ENCODE measurements around the gene GOT1.

GRCh38 chr10:99357691-99358090, 72.7 kb downstream of the GOT1 start:
- no peak for TF ChIP-seq CTCF (IDR thresholded peaks at IDR 0.05; ENCODE audit: control extremely low read depth in 1 of 3, insufficient read depth in 1 of 3, low read depth in 1 of 3, low read length in 3 of 3)
- no peak for TF ChIP-seq RXRA (IDR thresholded peaks at IDR 0.05; ENCODE audit: insufficient read depth, low read depth, low read length)
- no peak for TF ChIP-seq POLR2A (IDR thresholded peaks at IDR 0.05; ENCODE audit: control extremely low read depth in 1 of 2, low read depth in 2 of 2, low read length in 2 of 2)
- no peak for TF ChIP-seq EGR1 (IDR thresholded peaks at IDR 0.05; ENCODE audit: borderline replicate concordance, low read depth, low read length)
- TF ChIP-seq RAD21 (IDR thresholded peaks at IDR 0.05 in 1 of 2, conservative IDR thresholded peaks at IDR 0.05 in 1 of 2; ENCODE audit: low read depth in 2 of 2, low read length in 2 of 2): no peak
- no peak for TF ChIP-seq CHD1 (IDR thresholded peaks at IDR 0.05; ENCODE audit: low read depth, low read length)
- TF ChIP-seq EP300 (IDR thresholded peaks at IDR 0.05; ENCODE audit: borderline replicate concordance in 1 of 2, low read depth in 2 of 2, low read length in 2 of 2): no peak
- TF ChIP-seq ZNF274 (IDR thresholded peaks at IDR 0.05; ENCODE audit: borderline replicate concordance, extremely low read depth, low read length): no peak
- TF ChIP-seq TCF12 (IDR thresholded peaks at IDR 0.05; ENCODE audit: low read depth, low read length): no peak

Measured in H1 (cell line).